ENCODE results near the gene FCN1.

FCN1 gene

GRCh38 chr9:134943836-134944235 lies 26.1 kb upstream of the FCN1 start:
- Histone ChIP-seq H3K4me3 (ENCODE audit: low read depth, low read length) (no peak overlapping the region), H3K27me3 (no peaks in the 10 kb centered on the region), H3K4me1 (peaks cover 16% of the 10 kb centered on the region), H3K9me3 (no peaks in the 10 kb centered on the region), H3K36me3 (no peaks in the 10 kb centered on the region)
- TF ChIP-seq, protein P1, sequence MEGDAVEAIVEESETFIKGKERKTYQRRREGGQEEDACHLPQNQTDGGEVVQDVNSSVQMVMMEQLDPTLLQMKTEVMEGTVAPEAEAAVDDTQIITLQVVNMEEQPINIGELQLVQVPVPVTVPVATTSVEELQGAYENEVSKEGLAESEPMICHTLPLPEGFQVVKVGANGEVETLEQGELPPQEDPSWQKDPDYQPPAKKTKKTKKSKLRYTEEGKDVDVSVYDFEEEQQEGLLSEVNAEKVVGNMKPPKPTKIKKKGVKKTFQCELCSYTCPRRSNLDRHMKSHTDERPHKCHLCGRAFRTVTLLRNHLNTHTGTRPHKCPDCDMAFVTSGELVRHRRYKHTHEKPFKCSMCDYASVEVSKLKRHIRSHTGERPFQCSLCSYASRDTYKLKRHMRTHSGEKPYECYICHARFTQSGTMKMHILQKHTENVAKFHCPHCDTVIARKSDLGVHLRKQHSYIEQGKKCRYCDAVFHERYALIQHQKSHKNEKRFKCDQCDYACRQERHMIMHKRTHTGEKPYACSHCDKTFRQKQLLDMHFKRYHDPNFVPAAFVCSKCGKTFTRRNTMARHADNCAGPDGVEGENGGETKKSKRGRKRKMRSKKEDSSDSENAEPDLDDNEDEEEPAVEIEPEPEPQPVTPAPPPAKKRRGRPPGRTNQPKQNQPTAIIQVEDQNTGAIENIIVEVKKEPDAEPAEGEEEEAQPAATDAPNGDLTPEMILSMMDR (IDR thresholded peaks at IDR 0.05; ENCODE audit: low read depth, low read length): no peak
- no peak for DNase-seq

DNA sequence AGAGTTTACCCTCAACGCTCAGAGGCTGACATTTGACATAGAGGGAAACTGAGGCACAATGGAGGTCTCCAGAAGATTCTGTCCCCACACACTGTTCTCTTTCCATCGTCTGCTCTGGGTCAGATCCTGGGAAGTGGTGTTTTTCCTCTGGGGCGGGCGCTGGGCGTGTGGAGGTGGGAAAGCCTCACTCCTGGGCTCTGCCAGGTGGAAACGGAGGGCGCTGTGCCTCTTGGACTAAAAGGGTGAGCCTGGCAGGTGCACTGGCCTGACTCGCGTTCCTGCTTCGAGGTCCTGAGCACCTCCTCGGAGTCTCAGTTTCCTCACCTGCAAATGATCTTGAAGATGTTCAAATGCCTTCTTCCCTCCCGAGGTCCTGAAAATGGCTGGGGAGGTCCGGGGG lies 25.7 kb upstream of the FCN1 start:
- no peak for DNase-seq
- Histone ChIP-seq H3K4me1 (peaks cover 16% of the 10 kb centered on the region), H3K9me3 (no peaks in the 10 kb centered on the region), H3K27me3 (no peaks in the 10 kb centered on the region), H3K36me3 (no peaks in the 10 kb centered on the region), H3K4me3 (ENCODE audit: low read depth, low read length) (no peak overlapping the region)
- TF ChIP-seq, protein P1 (IDR thresholded peaks at IDR 0.05; ENCODE audit: low read depth, low read length): no peak

DNA sequence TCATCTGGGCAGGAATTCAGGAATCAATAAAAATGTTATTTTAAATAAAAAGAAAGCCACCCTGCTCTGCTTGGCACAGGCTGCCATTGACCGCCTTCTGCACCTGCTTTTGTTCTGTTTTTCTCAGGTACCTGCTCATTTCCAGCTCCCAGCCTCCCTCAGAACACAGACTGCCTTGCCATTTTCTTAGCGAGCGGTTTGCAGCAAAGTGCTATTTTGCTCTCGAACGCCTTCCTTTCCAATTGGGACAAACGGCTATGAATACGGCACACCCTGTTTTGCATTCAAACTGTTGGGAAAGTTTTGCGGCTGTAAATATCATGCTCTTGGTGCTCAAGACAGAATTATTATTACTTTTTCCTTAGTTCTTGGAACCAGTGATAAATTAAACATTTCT lies 25.1 kb upstream of the FCN1 start:
- H3K27me3 ChIP-seq: no peaks in the 10 kb centered on the region
- TF ChIP-seq, protein P1 (IDR thresholded peaks at IDR 0.05; ENCODE audit: low read depth, low read length): no peak
- H3K9me3 ChIP-seq: no peaks in the 10 kb centered on the region
- no peak for DNase-seq
- no peaks in the 10 kb centered on the region for H3K36me3 ChIP-seq
- no peak overlapping the region for H3K4me3 ChIP-seq (ENCODE audit: low read depth, low read length)
- H3K4me1 ChIP-seq: peaks cover 16% of the 10 kb centered on the region

DNA sequence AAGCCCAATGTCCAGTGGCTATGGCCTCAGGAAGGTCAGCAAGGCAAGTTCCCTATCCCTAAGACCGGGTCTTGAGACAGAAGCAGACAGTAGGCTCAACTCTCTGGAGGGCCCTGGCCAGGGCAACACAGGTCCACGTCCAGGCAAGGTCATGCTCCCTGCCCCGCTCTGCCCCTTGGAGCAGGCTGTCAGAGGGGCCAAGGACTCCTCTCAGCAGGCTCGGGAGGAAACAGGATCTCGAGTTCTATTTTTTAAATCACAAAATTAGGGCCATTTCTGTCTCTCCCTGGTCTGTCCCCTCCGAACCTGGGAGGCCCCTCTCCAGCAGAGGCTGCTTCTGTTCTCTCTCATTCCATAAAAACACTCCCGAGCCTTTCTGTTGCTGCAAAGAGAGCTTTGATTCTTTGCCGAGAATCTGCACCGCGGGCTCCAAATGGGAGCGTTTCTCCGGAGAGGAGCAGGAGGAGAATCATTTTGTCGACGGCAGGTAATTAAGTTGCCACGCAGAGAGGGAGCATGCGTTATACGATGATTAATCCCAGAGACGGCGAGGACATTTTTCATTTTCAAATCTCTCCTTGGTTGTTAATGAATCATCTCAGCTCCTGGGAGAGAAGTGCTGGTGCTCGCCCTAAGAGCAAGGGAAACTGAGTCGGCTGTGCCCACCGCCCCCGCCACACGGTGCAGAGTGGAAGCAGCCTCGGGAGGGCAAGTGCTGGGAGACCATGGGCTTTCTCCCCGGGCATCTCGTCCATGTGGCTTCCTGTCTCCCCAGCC lies 24.5 kb upstream of the FCN1 start:
- DNase-seq: no peak
- peaks cover 12% of the 10 kb centered on the region for H3K4me1 ChIP-seq
- no peaks in the 10 kb centered on the region for H3K9me3 ChIP-seq
- H3K36me3 ChIP-seq: no peaks in the 10 kb centered on the region
- TF ChIP-seq, protein P1 (IDR thresholded peaks at IDR 0.05; ENCODE audit: low read depth, low read length): no peak
- no peak overlapping the region for H3K4me3 ChIP-seq (ENCODE audit: low read depth, low read length)
- no peaks in the 10 kb centered on the region for H3K27me3 ChIP-seq

DNA sequence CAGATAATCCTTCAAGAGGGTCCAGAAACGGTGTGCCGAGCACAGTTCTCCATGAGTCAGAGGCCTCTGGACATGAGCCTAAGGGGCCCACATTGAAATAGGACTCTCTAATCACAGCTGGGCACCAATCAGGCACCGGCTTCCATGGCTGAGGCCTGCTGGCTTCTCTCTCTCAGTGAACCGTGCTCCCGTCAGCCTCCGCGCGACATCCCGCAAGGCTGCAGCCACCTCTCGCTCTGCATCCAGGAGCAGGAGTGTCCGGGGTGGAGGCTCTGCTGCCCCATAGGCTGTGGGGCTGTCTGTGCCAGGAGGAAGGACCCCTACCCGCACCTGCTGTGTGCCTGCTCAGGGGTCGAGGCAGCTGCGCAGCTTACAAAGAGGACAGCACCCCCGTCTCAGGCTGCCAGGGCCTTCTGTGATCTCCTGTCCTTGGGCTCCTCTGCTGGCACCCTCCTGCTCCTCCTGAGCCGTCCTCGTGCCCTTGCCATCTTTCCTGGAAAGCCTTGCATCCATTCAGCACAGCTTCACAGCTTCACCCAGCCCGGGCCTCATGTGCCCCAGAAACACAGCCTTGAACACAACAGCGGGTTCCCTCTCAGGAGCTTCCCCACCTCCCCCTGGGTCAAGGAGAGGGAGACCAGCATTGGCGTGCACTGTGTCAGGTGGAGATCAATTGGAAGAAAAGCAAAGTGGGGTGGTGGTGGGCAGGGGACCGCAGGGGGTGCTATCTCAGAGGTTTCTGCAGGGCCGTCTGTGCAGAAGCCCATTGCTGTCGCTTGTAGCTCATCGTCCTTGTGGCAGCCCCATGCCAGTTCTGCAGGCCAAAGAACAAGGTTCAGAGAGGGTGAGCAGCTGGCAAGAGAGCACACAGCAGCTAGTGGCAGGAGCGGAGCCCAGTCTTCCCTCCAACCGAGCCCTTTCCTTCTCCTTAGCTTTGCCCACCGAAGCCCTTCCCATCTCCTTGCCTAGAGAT lies 22.8 kb upstream of the FCN1 start:
- Histone ChIP-seq H3K36me3 (no peaks in the 10 kb centered on the region), H3K27me3 (no peaks in the 10 kb centered on the region), H3K9me3 (no peaks in the 10 kb centered on the region), H3K4me3 (ENCODE audit: low read depth, low read length) (no peak overlapping the region), H3K4me1 (peaks cover 9% of the 10 kb centered on the region)
- TF ChIP-seq, protein P1 (IDR thresholded peaks at IDR 0.05; ENCODE audit: low read depth, low read length): no peak
- no peak for DNase-seq

Data from BE2C (cell line).